ENCODE data around the gene TSHZ1. TPM values are rescaled to one million over a fixed set of nuclear protein-coding genes. Genes with fewer than 3 reads are reported as not detected.

TSHZ1 gene
- total RNA-seq, 2 experiments from 2014 or later, result 5.9 to 9.5 TPM

GRCh38 chr18:75304678-75305557 is 94.3 kb downstream of the TSHZ1 start:
- no peak for TF ChIP-seq EZH2phosphoT487 (IDR thresholded peaks at IDR 0.05; ENCODE audit: borderline replicate concordance, low read depth, low read length)
- no peak for TF ChIP-seq CTCF (conservative IDR thresholded peaks at IDR 0.05; ENCODE audit: low read length)
- Histone ChIP-seq H3K9me2 (ENCODE audit: insufficient read depth, low read length) (no peaks in the 10 kb centered on the region), H3K79me2 (ENCODE audit: insufficient read depth, low read depth, low read length) (no peaks in the 10 kb centered on the region), H2AFZ (ENCODE audit: low read length) (no peak overlapping the region), H3K4me2 (ENCODE audit: low read length) (no peak overlapping the region), H3K4me3 (ENCODE audit: low read depth, low read length, poor library complexity, severe bottlenecking) (no peak overlapping the region), H3K4me1 (ENCODE audit: insufficient read depth, low read length, poor library complexity, severe bottlenecking) (no peaks in the 10 kb centered on the region), H4K20me1 (ENCODE audit: insufficient read depth, low read length) (no peaks in the 10 kb centered on the region), H3K36me3 (ENCODE audit: insufficient read depth, low read length) (no peaks in the 10 kb centered on the region), H3K9me3 (ENCODE audit: low read length) (no peaks in the 10 kb centered on the region), H3K27ac (ENCODE audit: low read depth, low read length, poor library complexity, severe bottlenecking) (no peak overlapping the region)
- no peak for DNase-seq (ENCODE audit: low spot score)
- BruUV-seq (replicated peaks), result no TSS peak
- ChIA-PET POLR2A (no interaction called here), CTCF (ENCODE audit: unreplicated experiment) (no interaction called here)
- intact Hi-C loops (cut with micrococcal nuclease; ENCODE audit: unreplicated experiment), result no loop called here

GRCh38 chr18:75305984-75306383 is 95.4 kb downstream of the TSHZ1 start:
- no peak overlapping the region for H2AFZ ChIP-seq (ENCODE audit: low read length)
- no peak overlapping the region for H3K27ac ChIP-seq (ENCODE audit: low read depth, low read length, poor library complexity, severe bottlenecking)
- H3K36me3 ChIP-seq (ENCODE audit: insufficient read depth, low read length), result no peaks in the 10 kb centered on the region
- TF ChIP-seq EZH2phosphoT487 (IDR thresholded peaks at IDR 0.05; ENCODE audit: borderline replicate concordance, low read depth, low read length), result no peak
- no peak for TF ChIP-seq CTCF (conservative IDR thresholded peaks at IDR 0.05; ENCODE audit: low read length)
- H4K20me1 ChIP-seq (ENCODE audit: insufficient read depth, low read length), result no peaks in the 10 kb centered on the region
- no peaks in the 10 kb centered on the region for H3K9me2 ChIP-seq (ENCODE audit: insufficient read depth, low read length)
- no peak overlapping the region for H3K4me3 ChIP-seq (ENCODE audit: low read depth, low read length, poor library complexity, severe bottlenecking)
- H3K4me1 ChIP-seq (ENCODE audit: insufficient read depth, low read length, poor library complexity, severe bottlenecking), result no peaks in the 10 kb centered on the region
- ChIA-PET CTCF (ENCODE audit: unreplicated experiment) (no interaction called here), POLR2A (no interaction called here)
- intact Hi-C loops (cut with micrococcal nuclease; ENCODE audit: unreplicated experiment), result no loop called here
- H3K9me3 ChIP-seq (ENCODE audit: low read length), result no peaks in the 10 kb centered on the region
- H3K4me2 ChIP-seq (ENCODE audit: low read length), result no peak overlapping the region
- H3K79me2 ChIP-seq (ENCODE audit: insufficient read depth, low read depth, low read length), result no peaks in the 10 kb centered on the region
- DNase-seq (ENCODE audit: low spot score), result no peak
- no TSS peak for BruUV-seq (replicated peaks)

- no peaks in the 10 kb centered on the region for H3K9me3 ChIP-seq (ENCODE audit: low read length)
- H3K27ac ChIP-seq (ENCODE audit: low read depth, low read length, poor library complexity, severe bottlenecking), result no peak overlapping the region
- H2AFZ ChIP-seq (ENCODE audit: low read length), result no peak overlapping the region
- BruUV-seq (replicated peaks), result no TSS peak
- H4K20me1 ChIP-seq (ENCODE audit: insufficient read depth, low read length), result no peaks in the 10 kb centered on the region
- H3K4me3 ChIP-seq (ENCODE audit: low read depth, low read length, poor library complexity, severe bottlenecking), result no peak overlapping the region
- ChIA-PET POLR2A (no interaction called here), CTCF (ENCODE audit: unreplicated experiment) (no interaction called here)
- no peak for DNase-seq (ENCODE audit: low spot score)
- TF ChIP-seq CTCF (conservative IDR thresholded peaks at IDR 0.05; ENCODE audit: low read length) (no peak), EZH2phosphoT487 (IDR thresholded peaks at IDR 0.05; ENCODE audit: borderline replicate concordance, low read depth, low read length) (no peak)
- no peaks in the 10 kb centered on the region for H3K79me2 ChIP-seq (ENCODE audit: insufficient read depth, low read depth, low read length)
- H3K4me2 ChIP-seq (ENCODE audit: low read length), result no peak overlapping the region
- intact Hi-C loops (cut with micrococcal nuclease; ENCODE audit: unreplicated experiment), result no loop called here
- H3K9me2 ChIP-seq (ENCODE audit: insufficient read depth, low read length), result no peaks in the 10 kb centered on the region
- no peaks in the 10 kb centered on the region for H3K4me1 ChIP-seq (ENCODE audit: insufficient read depth, low read length, poor library complexity, severe bottlenecking)
- H3K36me3 ChIP-seq (ENCODE audit: insufficient read depth, low read length), result no peaks in the 10 kb centered on the region
These were observed 96.9 kb downstream of the TSHZ1 start for GRCh38 chr18:75307530-75307929.
